ENCODE measurements around the gene C10orf90.
A peak's percentile ranks its signal among the peaks of the same experiment; 100 is the strongest.

DNA sequence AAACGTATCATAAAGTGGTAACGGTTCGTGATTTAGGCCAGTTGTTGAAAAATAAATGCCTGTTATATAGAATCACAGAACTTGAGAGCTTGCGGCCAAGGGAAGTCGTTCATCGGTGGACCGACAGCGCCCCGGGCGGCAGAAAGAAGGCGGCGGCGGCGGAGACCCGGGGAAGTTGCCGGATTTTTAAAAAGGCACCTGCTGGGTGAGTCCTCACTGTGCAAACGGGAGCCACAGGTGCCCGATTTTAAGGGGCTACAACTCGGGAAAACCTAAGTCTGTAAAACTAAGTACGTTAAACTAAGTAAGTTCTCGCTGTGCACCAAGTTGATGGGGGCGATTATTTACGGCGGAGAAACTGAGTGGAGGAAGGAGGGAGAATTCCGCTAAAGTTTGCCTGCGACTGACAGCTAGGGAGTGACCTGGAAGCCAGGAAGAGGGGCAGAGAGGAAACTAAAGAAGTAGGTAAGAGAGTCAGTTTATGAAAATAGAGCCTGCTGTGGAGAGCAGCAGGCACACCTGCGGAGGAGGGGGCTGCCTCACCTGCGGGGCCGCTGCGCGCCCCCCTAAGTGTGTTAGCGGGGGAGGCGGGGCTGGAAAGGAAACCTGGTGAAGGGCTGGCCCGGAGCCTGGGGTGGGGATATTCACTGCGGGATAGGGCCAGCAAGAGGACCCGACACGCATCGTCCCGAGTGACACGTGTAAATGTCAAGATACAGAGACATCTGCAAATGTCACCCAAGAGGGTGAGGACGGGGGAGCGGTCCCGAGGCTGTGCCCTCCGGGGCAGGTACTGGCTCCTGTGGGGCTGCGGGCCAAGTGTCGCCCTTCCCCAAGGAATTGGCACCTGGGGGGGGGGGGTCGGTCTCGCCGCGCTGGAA, 283.2 kb downstream of the C10orf90 start:
- TF ChIP-seq, protein P1, sequence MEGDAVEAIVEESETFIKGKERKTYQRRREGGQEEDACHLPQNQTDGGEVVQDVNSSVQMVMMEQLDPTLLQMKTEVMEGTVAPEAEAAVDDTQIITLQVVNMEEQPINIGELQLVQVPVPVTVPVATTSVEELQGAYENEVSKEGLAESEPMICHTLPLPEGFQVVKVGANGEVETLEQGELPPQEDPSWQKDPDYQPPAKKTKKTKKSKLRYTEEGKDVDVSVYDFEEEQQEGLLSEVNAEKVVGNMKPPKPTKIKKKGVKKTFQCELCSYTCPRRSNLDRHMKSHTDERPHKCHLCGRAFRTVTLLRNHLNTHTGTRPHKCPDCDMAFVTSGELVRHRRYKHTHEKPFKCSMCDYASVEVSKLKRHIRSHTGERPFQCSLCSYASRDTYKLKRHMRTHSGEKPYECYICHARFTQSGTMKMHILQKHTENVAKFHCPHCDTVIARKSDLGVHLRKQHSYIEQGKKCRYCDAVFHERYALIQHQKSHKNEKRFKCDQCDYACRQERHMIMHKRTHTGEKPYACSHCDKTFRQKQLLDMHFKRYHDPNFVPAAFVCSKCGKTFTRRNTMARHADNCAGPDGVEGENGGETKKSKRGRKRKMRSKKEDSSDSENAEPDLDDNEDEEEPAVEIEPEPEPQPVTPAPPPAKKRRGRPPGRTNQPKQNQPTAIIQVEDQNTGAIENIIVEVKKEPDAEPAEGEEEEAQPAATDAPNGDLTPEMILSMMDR (IDR thresholded peaks at IDR 0.05), result peak; percentile 84
- no peak for TF ChIP-seq TCF7L2 (IDR thresholded peaks at IDR 0.05; ENCODE audit: low read depth, low read length)
- no peak for TF ChIP-seq POLR2AphosphoS5 (IDR thresholded peaks at IDR 0.05; ENCODE audit: low read depth, low read length)
- TF ChIP-seq, protein P2, sequence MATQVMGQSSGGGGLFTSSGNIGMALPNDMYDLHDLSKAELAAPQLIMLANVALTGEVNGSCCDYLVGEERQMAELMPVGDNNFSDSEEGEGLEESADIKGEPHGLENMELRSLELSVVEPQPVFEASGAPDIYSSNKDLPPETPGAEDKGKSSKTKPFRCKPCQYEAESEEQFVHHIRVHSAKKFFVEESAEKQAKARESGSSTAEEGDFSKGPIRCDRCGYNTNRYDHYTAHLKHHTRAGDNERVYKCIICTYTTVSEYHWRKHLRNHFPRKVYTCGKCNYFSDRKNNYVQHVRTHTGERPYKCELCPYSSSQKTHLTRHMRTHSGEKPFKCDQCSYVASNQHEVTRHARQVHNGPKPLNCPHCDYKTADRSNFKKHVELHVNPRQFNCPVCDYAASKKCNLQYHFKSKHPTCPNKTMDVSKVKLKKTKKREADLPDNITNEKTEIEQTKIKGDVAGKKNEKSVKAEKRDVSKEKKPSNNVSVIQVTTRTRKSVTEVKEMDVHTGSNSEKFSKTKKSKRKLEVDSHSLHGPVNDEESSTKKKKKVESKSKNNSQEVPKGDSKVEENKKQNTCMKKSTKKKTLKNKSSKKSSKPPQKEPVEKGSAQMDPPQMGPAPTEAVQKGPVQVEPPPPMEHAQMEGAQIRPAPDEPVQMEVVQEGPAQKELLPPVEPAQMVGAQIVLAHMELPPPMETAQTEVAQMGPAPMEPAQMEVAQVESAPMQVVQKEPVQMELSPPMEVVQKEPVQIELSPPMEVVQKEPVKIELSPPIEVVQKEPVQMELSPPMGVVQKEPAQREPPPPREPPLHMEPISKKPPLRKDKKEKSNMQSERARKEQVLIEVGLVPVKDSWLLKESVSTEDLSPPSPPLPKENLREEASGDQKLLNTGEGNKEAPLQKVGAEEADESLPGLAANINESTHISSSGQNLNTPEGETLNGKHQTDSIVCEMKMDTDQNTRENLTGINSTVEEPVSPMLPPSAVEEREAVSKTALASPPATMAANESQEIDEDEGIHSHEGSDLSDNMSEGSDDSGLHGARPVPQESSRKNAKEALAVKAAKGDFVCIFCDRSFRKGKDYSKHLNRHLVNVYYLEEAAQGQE (IDR thresholded peaks at IDR 0.05; ENCODE audit: insufficient read depth in 1 of 2, low read depth in 2 of 2, low read length in 1 of 2), result no peak
- no peak for TF ChIP-seq SIN3A (IDR thresholded peaks at IDR 0.05; ENCODE audit: borderline replicate concordance, insufficient read depth, low read depth, low read length)
